ENCODE data around the gene BRSK1.
A peak's percentile ranks its signal among the peaks of the same experiment; 100 is the strongest.

BRSK1 gene

DNA sequence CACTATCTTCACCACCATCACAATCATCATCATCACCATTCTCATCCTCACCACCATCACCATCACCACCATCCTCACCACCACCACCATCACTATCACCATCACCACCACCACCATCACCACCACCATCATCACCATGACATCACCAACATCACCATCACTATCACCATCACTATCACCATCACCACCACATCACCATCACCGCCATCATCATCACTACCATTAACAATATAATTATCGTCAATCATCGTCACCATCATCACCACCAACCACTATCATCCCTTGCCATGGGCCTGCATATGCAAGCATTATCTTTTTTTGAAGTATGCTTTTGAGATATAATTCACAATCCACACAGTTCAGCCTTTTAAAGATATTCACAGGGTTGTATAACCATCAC is 17.4 kb upstream of the BRSK1 start:
- Histone ChIP-seq H3K9ac (ENCODE audit: low read depth, low read length) (no peak overlapping the region), H3K4me3 (ENCODE audit: low read depth, low read length) (no peak overlapping the region), H3K4me1 (ENCODE audit: control insufficient read depth, insufficient read depth, low read length) (no peaks in the 10 kb centered on the region), H3K27me3 (ENCODE audit: control insufficient read depth, insufficient read depth, low read length) (no peaks in the 10 kb centered on the region), H3K9me3 (ENCODE audit: control insufficient read depth, insufficient read depth, low read length) (no peaks in the 10 kb centered on the region), H3K36me3 (ENCODE audit: control insufficient read depth, insufficient read depth, low read length) (no peaks in the 10 kb centered on the region)

DNA sequence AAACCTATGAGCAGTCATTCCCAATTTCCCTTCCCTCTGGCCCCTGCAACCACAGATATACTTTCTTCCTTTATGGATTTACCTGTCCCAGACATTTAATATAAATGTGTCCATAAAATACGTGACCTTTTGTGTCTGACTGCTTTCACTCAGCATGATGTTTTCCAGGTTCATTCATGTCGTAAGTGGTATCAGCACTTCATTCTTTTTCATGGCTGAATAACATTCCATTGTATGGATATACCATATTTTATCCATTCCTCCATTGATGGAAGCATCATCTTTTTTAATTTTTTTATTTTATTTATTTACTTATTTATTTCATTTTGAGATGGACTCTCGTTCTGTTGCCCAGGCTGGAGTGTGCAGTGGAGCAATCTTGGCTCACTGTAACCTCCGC is 17.0 kb upstream of the BRSK1 start:
- no peaks in the 10 kb centered on the region for H3K4me1 ChIP-seq (ENCODE audit: control insufficient read depth, insufficient read depth, low read length)
- H3K36me3 ChIP-seq (ENCODE audit: control insufficient read depth, insufficient read depth, low read length) = no peaks in the 10 kb centered on the region
- no peak overlapping the region for H3K9ac ChIP-seq (ENCODE audit: low read depth, low read length)
- H3K9me3 ChIP-seq (ENCODE audit: control insufficient read depth, insufficient read depth, low read length) = no peaks in the 10 kb centered on the region
- no peak overlapping the region for H3K4me3 ChIP-seq (ENCODE audit: low read depth, low read length)
- no peaks in the 10 kb centered on the region for H3K27me3 ChIP-seq (ENCODE audit: control insufficient read depth, insufficient read depth, low read length)

- H3K9me3 ChIP-seq (ENCODE audit: control insufficient read depth, insufficient read depth, low read length) = no peaks in the 10 kb centered on the region
- no peak overlapping the region for H3K9ac ChIP-seq (ENCODE audit: low read depth, low read length)
- H3K36me3 ChIP-seq (ENCODE audit: control insufficient read depth, insufficient read depth, low read length) = peaks cover 9% of the 10 kb centered on the region
- no peak overlapping the region for H3K4me3 ChIP-seq (ENCODE audit: low read depth, low read length)
- no peaks in the 10 kb centered on the region for H3K4me1 ChIP-seq (ENCODE audit: control insufficient read depth, insufficient read depth, low read length)
- no peaks in the 10 kb centered on the region for H3K27me3 ChIP-seq (ENCODE audit: control insufficient read depth, insufficient read depth, low read length)
Measured at GRCh38 chr19:55269299-55269698, 14.5 kb upstream of the BRSK1 start.

- Histone ChIP-seq H3K4me3 (ENCODE audit: low read depth, low read length) (no peak overlapping the region), H3K4me1 (ENCODE audit: control insufficient read depth, insufficient read depth, low read length) (no peaks in the 10 kb centered on the region), H3K9ac (ENCODE audit: low read depth, low read length) (no peak overlapping the region), H3K27me3 (ENCODE audit: control insufficient read depth, insufficient read depth, low read length) (no peaks in the 10 kb centered on the region), H3K36me3 (ENCODE audit: control insufficient read depth, insufficient read depth, low read length) (peaks cover 9% of the 10 kb centered on the region), H3K9me3 (ENCODE audit: control insufficient read depth, insufficient read depth, low read length) (no peaks in the 10 kb centered on the region)
Measured at GRCh38 chr19:55270172-55270942, 13.4 kb upstream of the BRSK1 start.

DNA sequence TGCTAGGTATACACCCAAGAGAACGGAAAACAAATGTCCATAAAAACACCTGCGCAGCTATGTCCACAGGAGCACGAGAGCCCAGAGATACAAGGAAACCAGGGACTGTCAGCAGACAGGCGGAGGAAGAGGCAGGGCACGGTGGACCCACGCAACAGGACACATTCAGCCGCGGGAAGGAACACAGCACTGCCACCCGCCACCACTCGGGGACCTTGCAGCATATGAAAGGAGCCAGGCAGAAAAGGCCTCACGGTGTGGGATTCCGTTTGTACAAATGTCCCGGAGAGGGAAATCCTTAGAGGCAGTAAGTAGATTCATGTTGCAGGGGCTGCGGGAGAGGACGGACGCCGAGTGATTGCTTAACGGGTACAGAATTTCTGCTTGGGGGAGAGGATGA is 11.7 kb upstream of the BRSK1 start:
- Histone ChIP-seq H3K4me1 (ENCODE audit: control insufficient read depth, insufficient read depth, low read length) (no peaks in the 10 kb centered on the region), H3K9me3 (ENCODE audit: control insufficient read depth, insufficient read depth, low read length) (no peaks in the 10 kb centered on the region), H3K4me3 (ENCODE audit: low read depth, low read length) (no peak overlapping the region), H3K27me3 (ENCODE audit: control insufficient read depth, insufficient read depth, low read length) (no peaks in the 10 kb centered on the region), H3K9ac (ENCODE audit: low read depth, low read length) (no peak overlapping the region), H3K36me3 (ENCODE audit: control insufficient read depth, insufficient read depth, low read length) (peaks cover 12% of the 10 kb centered on the region)

DNA sequence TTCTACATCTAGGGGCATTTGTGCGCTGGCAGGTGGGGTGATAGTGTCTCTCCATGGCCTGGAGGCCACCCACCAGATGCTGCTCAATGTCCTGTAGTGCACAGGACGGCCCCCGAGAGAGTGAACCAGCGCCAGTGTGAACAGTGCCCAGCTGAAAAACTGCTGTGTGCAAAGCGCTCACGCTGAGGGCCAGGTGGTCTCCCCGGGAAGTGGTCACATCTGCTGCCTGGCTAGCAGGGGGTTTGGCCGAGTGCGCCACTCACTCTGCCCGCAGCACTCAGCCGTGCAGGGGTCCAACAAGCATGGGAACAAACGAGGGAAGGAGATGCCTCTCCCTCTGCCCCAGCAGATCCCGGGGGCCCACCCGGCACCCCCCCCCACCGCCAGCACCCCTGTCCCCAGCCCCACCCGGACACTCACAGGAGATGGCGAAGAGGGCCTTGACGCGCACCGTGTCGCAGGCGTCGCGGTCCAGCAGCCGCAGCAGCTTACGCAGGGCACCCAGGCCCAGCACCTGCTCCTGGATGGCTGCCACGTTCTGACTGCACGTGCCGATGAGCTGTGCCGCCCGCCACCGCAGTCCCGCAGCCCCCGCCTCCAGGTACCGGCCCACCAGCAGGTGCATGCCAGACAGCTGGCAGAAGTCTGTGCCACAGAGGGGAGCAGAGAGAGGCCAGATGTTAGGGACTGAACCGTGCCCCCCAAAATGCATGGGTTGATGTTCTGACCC is 9.7 kb upstream of the BRSK1 start:
- H3K4me1 ChIP-seq (ENCODE audit: control insufficient read depth, insufficient read depth, low read length) = no peaks in the 10 kb centered on the region
- H3K36me3 ChIP-seq (ENCODE audit: control insufficient read depth, insufficient read depth, low read length) = peaks cover 18% of the 10 kb centered on the region
- no peak overlapping the region for H3K9ac ChIP-seq (ENCODE audit: low read depth, low read length)
- no peaks in the 10 kb centered on the region for H3K9me3 ChIP-seq (ENCODE audit: control insufficient read depth, insufficient read depth, low read length)
- no peaks in the 10 kb centered on the region for H3K27me3 ChIP-seq (ENCODE audit: control insufficient read depth, insufficient read depth, low read length)
- H3K4me3 ChIP-seq (ENCODE audit: low read depth, low read length) = no peak overlapping the region

GRCh38 chr19:55275851-55276719 is 7.7 kb upstream of the BRSK1 start:
- no peak overlapping the region for H3K9ac ChIP-seq (ENCODE audit: low read depth, low read length)
- H3K9me3 ChIP-seq (ENCODE audit: control insufficient read depth, insufficient read depth, low read length) = no peaks in the 10 kb centered on the region
- H3K36me3 ChIP-seq (ENCODE audit: control insufficient read depth, insufficient read depth, low read length) = peaks cover 18% of the 10 kb centered on the region
- peaks cover 2% of the 10 kb centered on the region for H3K4me1 ChIP-seq (ENCODE audit: control insufficient read depth, insufficient read depth, low read length)
- no peaks in the 10 kb centered on the region for H3K27me3 ChIP-seq (ENCODE audit: control insufficient read depth, insufficient read depth, low read length)
- no peak overlapping the region for H3K4me3 ChIP-seq (ENCODE audit: low read depth, low read length)

DNA sequence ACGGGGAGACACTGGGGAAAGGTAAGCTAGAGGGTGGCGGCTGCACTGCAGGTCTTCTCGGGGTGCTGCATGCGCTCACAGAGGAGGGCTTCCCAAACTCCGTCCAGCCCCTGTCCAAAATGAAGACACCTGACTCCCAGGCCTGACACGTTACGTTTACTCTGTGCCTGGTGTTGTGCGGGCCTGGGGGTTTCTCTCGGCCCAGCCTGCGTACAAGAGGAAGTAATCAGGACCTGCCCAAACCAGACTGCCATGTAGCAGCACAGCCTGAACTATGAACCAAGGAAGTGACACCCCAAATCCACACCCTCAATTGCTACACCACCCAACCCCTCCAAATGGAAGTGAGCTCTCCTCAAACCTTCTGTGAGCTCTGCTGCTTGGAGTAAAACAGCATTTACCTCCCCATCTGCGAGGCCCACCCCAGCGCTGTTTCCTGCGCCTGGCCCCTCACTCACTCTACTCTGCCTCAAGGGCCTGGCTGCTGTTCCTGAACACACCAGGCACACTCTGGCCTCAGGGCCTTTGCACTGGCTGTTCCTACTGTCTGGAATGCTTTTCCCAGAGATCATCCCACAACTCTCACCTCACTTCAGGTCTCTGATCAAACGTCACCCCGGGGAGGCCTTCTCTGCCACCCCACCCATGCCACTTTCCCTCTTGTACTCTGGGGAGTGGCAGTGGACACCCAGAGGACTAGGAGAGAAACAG is 6.9 kb upstream of the BRSK1 start:
- H3K36me3 ChIP-seq (ENCODE audit: control insufficient read depth, insufficient read depth, low read length) = peaks cover 18% of the 10 kb centered on the region
- H3K27me3 ChIP-seq (ENCODE audit: control insufficient read depth, insufficient read depth, low read length) = no peaks in the 10 kb centered on the region
- no peaks in the 10 kb centered on the region for H3K9me3 ChIP-seq (ENCODE audit: control insufficient read depth, insufficient read depth, low read length)
- no peak overlapping the region for H3K4me3 ChIP-seq (ENCODE audit: low read depth, low read length)
- peaks cover 6% of the 10 kb centered on the region for H3K4me1 ChIP-seq (ENCODE audit: control insufficient read depth, insufficient read depth, low read length)
- H3K9ac ChIP-seq (ENCODE audit: low read depth, low read length) = no peak overlapping the region

DNA sequence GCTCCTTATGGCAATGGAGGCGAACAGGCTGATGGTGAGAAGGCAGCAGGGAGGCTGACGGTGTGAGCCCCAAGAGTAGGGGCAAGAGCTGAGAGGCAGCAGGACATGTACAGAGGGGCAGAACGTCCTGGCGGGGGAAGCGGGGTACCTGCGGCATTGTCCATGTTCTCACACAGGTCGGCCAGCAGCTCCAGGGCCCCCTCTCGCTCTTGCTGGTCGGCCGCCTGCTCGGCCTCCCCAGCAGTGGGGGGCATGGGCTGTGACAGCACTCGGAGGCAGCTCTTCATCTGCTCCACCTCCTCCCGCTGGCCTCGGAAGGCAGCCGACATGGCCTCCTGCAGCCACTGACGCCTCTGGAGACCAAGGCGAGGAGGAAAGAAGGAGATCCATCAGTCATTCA is 6.3 kb upstream of the BRSK1 start:
- peaks cover 6% of the 10 kb centered on the region for H3K4me1 ChIP-seq (ENCODE audit: control insufficient read depth, insufficient read depth, low read length)
- H3K9ac ChIP-seq (ENCODE audit: low read depth, low read length) = no peak overlapping the region
- H3K36me3 ChIP-seq (ENCODE audit: control insufficient read depth, insufficient read depth, low read length) = peaks cover 18% of the 10 kb centered on the region
- H3K9me3 ChIP-seq (ENCODE audit: control insufficient read depth, insufficient read depth, low read length) = no peaks in the 10 kb centered on the region
- no peaks in the 10 kb centered on the region for H3K27me3 ChIP-seq (ENCODE audit: control insufficient read depth, insufficient read depth, low read length)
- no peak overlapping the region for H3K4me3 ChIP-seq (ENCODE audit: low read depth, low read length)

DNA sequence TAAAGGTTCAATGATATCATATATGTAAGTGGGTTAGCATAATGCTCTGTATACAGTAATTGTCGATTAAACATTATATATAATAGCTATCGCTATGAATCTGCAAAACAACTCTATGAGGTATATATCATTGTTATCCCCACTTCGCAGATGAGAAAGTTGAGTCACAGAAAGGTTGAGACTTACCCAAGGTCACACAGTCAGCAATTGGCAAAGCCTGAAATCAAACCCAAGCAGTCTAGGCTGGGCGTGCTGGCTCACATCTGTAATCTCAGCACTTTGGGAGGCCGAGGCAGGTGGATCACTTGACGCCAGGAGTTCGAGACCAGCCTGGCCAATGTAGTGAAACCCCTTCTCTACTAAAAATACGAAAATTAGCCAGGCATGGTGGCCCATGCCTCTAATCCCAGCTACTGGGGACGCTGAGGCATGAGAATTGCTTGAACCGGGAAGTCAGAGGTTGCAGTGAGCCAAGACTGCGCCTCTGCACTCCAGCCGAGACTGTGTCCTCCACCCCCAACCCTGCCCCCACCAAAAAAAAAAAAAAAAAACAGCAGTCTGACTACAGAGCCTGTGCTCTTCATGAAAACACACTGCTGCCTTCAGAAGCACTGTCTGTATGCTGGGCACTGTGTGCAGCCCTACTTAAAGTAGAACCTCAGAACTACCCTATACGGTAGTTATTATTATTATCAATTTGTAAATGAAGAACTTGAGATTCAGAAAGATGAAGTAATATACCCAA is 5.2 kb upstream of the BRSK1 start:
- Histone ChIP-seq H3K9ac (ENCODE audit: low read depth, low read length) (no peak overlapping the region), H3K4me3 (ENCODE audit: low read depth, low read length) (no peak overlapping the region), H3K27me3 (ENCODE audit: control insufficient read depth, insufficient read depth, low read length) (no peaks in the 10 kb centered on the region), H3K9me3 (ENCODE audit: control insufficient read depth, insufficient read depth, low read length) (no peaks in the 10 kb centered on the region), H3K4me1 (ENCODE audit: control insufficient read depth, insufficient read depth, low read length) (peaks cover 6% of the 10 kb centered on the region), H3K36me3 (ENCODE audit: control insufficient read depth, insufficient read depth, low read length) (peaks cover 11% of the 10 kb centered on the region)

- Histone ChIP-seq H3K4me1 (ENCODE audit: control insufficient read depth, insufficient read depth, low read length) (peaks cover 6% of the 10 kb centered on the region), H3K27me3 (ENCODE audit: control insufficient read depth, insufficient read depth, low read length) (no peaks in the 10 kb centered on the region), H3K9me3 (ENCODE audit: control insufficient read depth, insufficient read depth, low read length) (no peaks in the 10 kb centered on the region), H3K4me3 (ENCODE audit: low read depth, low read length) (peak overlapping the region; percentile 84), H3K9ac (ENCODE audit: low read depth, low read length) (peak overlapping the region; percentile 47), H3K36me3 (ENCODE audit: control insufficient read depth, insufficient read depth, low read length) (peaks cover 9% of the 10 kb centered on the region)
Measured at GRCh38 chr19:55279340-55279739, 4.5 kb upstream of the BRSK1 start.

Measured in iPS-15b (cell line).